Central memory CD8-positive, alpha-beta T cell (primary cell): ENCODE data around the gene LRRC31.

Experiments
- ATAC-seq: fragments of 150-1000 bp; cut with Tn5 transposase; replicated peaks from 2 replicates; pipeline ENCODE4 v1.10.0; 2022; ENCODE audit warnings: mild to moderate bottlenecking, moderate FRiP score, moderate number of reproducible peaks; ENCODE audit not compliant: poor library complexity, severe bottlenecking; ENCODE audit errors: extremely low read depth
- DNase-seq, 2 donors: peaks; one replicate each; pipeline ENCODE4 v3.0.0; 2021; ENCODE audit warnings: low spot score in 2 of 2
- H3K27ac Mint-ChIP-seq: one replicate; pipeline ENCODE4 v1.8.0; 2022; ENCODE audit warnings: low read depth, mild to moderate bottlenecking, moderate library complexity, mixed read lengths
- H3K27me3 Mint-ChIP-seq: one replicate; pipeline ENCODE4 v1.8.0; 2022; ENCODE audit warnings: mixed read lengths
- H3K36me3 Mint-ChIP-seq: one replicate; pipeline ENCODE4 v1.8.0; 2022; ENCODE audit warnings: mild to moderate bottlenecking, moderate library complexity, mixed read lengths; ENCODE audit not compliant: insufficient read depth
- H3K4me1 Mint-ChIP-seq: one replicate; pipeline ENCODE4 v1.8.0; 2022; ENCODE audit warnings: mixed read lengths
- H3K4me3 Mint-ChIP-seq: one replicate; pipeline ENCODE4 v1.8.0; 2022; ENCODE audit warnings: mild to moderate bottlenecking, moderate library complexity, mixed read lengths
- H3K9me3 Mint-ChIP-seq: one replicate; pipeline ENCODE4 v1.8.0; 2022; ENCODE audit warnings: mixed read lengths

Gene LRRC31

DNA sequence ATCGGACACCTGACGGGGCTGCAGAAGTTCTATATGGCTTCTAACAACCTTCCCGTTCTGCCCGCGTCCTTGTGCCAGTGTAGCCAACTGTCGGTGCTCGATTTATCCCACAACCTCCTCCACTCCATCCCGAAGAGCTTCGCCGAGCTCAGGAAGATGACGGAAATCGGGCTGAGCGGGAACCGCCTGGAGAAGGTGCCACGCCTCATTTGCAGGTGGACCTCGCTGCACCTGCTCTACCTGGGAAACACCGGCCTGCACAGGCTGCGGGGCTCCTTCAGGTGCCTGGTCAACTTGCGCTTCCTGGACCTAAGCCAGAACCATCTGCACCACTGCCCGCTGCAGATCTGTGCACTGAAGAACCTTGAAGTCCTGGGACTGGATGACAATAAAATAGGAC lies 47.2 kb downstream of the LRRC31 start:
- DNase-seq (no peak), ATAC-seq (no peak)
- H3K9me3 Mint-ChIP-seq, result no peaks in the 10 kb centered on the region
- no peaks in the 10 kb centered on the region for H3K4me1 Mint-ChIP-seq
- H3K4me3 Mint-ChIP-seq, result no peak overlapping the region
- no peak overlapping the region for H3K27ac Mint-ChIP-seq
- peaks cover 2% of the 10 kb centered on the region for H3K36me3 Mint-ChIP-seq
- peaks cover 66% of the 10 kb centered on the region for H3K27me3 Mint-ChIP-seq

DNA sequence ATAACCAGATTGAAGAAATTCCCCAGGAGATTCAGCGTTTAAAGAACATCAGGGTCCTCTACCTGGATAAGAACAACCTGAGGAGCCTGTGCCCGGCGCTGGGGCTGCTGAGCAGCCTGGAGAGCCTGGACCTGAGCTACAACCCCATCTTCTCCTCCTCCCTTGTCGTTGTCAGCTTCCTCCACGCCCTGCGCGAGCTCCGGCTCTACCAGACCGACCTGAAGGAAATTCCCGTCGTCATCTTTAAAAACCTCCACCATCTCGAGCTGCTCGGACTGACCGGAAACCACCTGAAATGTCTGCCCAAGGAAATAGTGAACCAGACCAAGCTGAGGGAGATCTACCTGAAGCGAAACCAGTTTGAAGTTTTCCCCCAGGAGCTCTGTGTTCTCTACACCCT lies 47.6 kb downstream of the LRRC31 start:
- Mint-ChIP-seq H3K27ac (no peak overlapping the region), H3K9me3 (no peaks in the 10 kb centered on the region), H3K36me3 (peaks cover 2% of the 10 kb centered on the region), H3K4me3 (no peak overlapping the region), H3K4me1 (no peaks in the 10 kb centered on the region), H3K27me3 (peaks cover 70% of the 10 kb centered on the region)
- DNase-seq, result no peak
- ATAC-seq, result no peak

DNA sequence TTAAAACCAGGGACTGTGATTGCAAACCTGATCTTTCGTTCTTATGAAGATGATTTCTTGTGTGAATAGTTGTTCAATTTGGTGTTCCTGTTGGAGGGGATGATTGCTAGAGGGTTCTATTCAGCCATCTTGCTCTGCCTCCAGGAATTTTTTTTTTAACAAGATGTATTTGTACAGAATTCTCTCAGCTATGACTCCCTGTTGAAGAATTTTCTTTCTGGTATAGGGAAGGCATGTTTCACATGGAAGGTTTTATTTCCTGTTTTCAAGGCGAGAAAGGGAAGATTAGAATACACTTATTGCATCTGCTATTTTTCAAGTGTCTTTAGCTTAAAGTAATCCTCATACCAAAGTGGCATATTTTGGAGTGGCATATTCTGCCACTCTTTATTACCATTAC lies 51.4 kb downstream of the LRRC31 start:
- H3K9me3 Mint-ChIP-seq, result peaks cover 5% of the 10 kb centered on the region
- DNase-seq, result no peak
- peaks cover 4% of the 10 kb centered on the region for H3K36me3 Mint-ChIP-seq
- no peak overlapping the region for H3K4me3 Mint-ChIP-seq
- ATAC-seq, result no peak
- H3K27ac Mint-ChIP-seq, result no peak overlapping the region
- peaks cover 12% of the 10 kb centered on the region for H3K4me1 Mint-ChIP-seq
- peaks cover 67% of the 10 kb centered on the region for H3K27me3 Mint-ChIP-seq

DNA sequence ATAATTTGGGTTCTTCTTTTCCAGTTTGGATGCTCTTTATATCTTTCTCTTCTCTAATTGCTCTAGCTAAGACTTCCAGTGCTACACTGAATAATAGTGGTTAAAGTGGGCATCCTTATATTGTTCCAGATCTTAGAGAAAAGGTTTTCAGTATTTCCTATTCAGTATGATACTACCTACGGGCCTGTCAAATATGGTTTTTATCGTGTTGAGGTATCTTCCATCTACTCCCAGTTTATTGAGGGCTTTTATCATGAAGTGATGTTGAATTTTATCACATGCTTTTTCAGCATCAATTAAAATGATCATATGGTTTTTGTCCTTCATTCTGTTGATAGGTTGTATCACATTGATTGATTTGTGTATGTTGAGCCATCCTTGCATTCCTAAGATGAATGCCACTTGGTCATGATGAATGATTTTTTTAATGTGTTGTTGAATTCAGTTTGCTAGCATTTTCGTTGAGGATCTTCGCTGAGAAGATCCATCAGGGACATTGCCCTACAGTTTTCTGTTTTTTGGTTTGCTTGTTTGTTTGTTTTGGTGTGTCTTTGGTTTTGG lies 54.1 kb downstream of the LRRC31 start:
- peaks cover 5% of the 10 kb centered on the region for H3K9me3 Mint-ChIP-seq
- H3K27ac Mint-ChIP-seq, result no peak overlapping the region
- H3K4me3 Mint-ChIP-seq, result no peak overlapping the region
- peaks cover 45% of the 10 kb centered on the region for H3K27me3 Mint-ChIP-seq
- ATAC-seq (no peak), DNase-seq (no peak)
- peaks cover 3% of the 10 kb centered on the region for H3K36me3 Mint-ChIP-seq
- H3K4me1 Mint-ChIP-seq, result peaks cover 22% of the 10 kb centered on the region

DNA sequence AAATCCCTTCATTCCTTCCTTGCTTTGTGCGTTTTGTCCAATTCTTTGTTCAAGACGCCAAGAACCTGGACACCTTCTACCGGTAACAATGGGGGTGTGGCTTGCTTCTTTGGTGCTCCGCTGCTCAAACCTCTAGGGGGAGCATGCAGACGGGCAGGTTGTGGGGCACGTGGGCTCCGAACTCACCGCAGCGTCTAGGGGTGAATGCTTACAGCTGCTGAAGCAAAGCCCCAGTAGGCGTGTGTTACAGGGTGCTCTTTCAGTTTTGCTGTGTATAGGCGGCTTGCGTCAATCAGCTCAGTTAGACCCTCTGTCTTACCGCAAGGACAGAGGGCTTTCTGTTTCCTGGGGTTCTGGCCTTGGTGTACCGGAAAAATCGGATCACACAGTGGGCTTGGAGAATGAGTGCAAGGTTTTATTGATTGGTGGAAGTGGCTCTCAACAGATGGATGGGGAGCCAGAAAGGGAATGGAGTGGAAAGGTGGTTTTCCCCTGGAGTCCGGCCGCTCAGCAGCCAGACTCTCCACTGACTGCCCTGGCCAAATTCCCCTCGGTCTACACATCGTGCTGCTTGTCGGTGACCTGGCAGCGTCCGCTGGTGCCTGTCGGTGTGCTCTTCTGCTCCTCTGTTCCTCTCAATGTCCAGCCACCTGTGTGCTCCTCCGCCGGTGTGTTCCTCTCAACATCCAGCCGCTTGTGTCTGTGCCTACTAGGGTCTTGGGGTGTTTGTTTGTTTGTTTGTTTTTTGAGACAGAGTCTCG lies 55.8 kb downstream of the LRRC31 start:
- H3K4me3 Mint-ChIP-seq, result peak overlapping the region; percentile 84
- DNase-seq, result peak; percentile 47 to 68
- H3K4me1 Mint-ChIP-seq, result peaks cover 22% of the 10 kb centered on the region
- ATAC-seq, result peak; percentile 89
- H3K36me3 Mint-ChIP-seq, result peaks cover 3% of the 10 kb centered on the region
- peak overlapping the region; percentile 83 for H3K27ac Mint-ChIP-seq
- H3K27me3 Mint-ChIP-seq, result peaks cover 27% of the 10 kb centered on the region
- H3K9me3 Mint-ChIP-seq, result peaks cover 5% of the 10 kb centered on the region

DNA sequence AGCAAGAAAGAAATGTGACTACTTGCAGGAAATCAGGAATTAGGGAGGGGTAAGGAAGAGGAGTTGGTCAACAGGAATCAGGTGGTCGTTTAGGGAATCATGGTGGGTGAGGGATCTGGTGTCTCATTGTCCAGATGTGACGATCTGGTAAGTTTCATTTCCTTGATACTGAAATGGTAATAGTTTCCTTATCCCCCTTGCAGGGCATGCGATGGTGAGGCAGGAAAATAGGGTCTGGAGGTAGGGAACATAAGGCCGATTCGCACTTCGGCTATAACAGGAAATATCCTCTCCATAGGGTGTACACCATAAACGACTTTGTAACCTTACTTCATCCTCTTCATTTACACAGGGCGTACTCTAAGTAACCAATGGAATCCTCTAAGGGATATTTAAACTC lies 56.5 kb downstream of the LRRC31 start:
- Mint-ChIP-seq H3K4me1 (peaks cover 22% of the 10 kb centered on the region), H3K27me3 (peaks cover 22% of the 10 kb centered on the region), H3K36me3 (peaks cover 3% of the 10 kb centered on the region), H3K9me3 (peaks cover 5% of the 10 kb centered on the region), H3K27ac (peak overlapping the region; percentile 83), H3K4me3 (peak overlapping the region; percentile 84)
- DNase-seq (no peak), ATAC-seq (no peak)

DNA sequence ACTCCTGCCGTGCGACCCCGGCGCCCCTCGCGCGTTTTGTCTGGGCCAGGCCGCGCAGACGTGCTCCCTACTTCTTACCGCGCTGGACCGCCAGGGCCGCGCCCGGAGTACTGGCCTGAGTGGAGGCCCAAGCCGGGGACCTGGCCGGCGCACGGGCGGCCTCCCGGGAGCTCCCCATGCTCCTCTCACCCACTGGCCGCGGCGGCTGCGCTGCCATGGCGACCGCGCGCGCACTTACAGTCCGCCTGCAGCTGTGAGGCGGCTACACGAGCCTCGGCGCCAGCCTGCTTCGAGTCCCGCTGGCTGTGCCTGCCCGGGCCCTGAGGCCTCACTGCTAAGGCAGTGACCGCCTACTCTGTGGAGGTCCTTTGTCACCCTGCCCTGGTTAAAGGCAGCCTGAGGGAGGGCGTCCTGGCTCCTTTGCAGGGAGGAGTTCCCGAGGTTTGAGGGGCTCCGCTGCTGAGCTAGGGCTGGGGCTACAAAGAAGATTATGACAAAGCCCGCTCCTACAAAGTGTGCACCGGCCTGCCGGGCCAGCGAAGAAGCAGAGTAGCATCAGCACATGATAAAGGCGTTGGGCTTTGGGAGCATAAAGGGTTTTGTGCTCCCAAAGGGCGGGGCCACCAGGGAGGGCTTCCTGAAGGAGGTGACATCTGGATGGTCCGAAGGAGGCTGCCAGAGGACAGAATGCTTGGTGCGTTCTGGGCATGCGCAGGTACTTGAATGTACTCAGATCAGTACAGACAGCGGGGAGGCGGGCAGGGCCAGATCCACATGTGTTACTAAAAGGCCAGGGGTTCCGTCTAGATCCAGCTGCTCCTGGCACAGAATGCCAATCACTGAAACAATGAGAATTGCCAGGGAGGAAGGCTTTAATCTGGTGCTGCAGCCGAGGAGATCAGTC lies 57.2 kb downstream of the LRRC31 start, which contains the start of the genes LRRC34 and LRRIQ4:
Gene LRRC34, minus strand, starts transcription at position 573 of the 904 bp plus-strand sequence. Its CDS starts 356 bp downstream, at position 217.
Gene LRRIQ4, plus strand, starts transcription at position 539 of the 904 bp plus-strand sequence. CDS start 9,052 bp downstream, outside the sequence.
- Mint-ChIP-seq H3K36me3 (peaks cover 3% of the 10 kb centered on the region), H3K27ac (peak within 1 kb of the TSS; percentile 83), H3K4me1 (peaks cover 22% of the 10 kb centered on the region), H3K9me3 (peaks cover 5% of the 10 kb centered on the region), H3K27me3 (peaks cover 15% of the 10 kb centered on the region), H3K4me3 (peak within 1 kb of the TSS; percentile 84)
- peak; percentile 54 for ATAC-seq
- peak; percentile 24 to 27 for DNase-seq

DNA sequence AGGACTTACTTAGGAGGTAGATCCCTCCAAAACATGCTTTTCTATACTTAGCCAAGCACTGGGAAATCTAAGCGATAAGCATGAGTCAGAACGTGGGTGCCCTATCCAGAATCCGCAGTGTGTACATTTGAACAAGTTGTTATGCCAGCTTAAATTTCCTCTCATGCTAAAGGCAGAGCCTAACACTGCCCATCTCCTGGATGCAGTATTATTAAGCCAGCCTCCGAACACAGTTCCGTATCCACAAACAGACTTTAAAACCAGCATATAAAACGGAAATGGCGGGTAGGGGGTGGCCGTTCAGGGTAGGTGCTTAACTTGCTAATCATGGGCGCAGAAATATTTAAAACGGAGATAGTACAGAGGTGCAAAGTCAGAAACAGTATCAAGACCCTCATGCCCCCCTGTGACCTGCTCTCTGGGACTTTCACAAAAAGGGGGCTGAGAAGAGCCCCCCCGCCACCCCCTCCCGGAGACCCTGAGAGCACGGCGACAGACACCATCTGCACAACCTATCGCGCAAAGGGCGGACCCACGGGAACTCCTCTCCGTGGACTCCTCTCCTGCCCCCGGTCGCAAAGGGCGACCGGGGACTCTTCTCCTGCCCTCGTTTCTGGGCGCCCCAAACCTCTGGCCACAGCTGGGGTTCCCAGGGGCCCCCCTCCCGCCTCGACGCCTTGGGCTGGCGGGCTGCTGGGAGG lies 58.0 kb downstream of the LRRC31 start:
- Mint-ChIP-seq H3K27me3 (peaks cover 10% of the 10 kb centered on the region), H3K4me1 (peaks cover 22% of the 10 kb centered on the region), H3K27ac (no peak overlapping the region), H3K36me3 (peaks cover 3% of the 10 kb centered on the region), H3K4me3 (peak overlapping the region; percentile 84), H3K9me3 (peaks cover 5% of the 10 kb centered on the region)
- ATAC-seq (no peak), DNase-seq (no peak)

DNA sequence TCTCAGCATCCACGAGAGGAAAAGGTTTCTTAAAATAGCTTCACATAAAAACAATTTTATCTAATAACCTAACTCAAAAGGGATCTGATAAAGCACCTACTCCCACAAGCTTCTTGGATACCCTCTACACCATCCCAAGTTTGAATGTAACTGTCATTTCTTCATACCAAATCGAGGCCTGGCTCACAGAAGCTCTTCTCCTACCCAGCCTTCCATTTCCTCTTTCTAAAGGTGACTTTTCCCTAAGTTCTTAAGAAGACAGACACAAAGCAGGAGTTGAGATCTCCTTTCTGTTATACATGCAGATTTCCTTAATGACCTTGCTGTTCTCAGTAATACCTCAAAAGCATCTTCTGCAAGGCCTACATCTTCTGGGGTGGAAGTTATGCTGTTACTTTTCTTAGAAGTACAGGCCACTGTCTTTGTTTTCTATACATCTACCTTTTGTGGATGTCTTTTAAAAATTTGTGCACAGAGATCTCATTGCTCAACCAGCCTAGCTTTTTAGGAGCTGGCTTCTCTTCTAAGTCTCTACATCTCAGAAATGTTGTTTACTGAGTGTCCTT lies 60.4 kb downstream of the LRRC31 start:
- Mint-ChIP-seq H3K27me3 (peaks cover 10% of the 10 kb centered on the region), H3K4me3 (no peak overlapping the region), H3K9me3 (no peaks in the 10 kb centered on the region), H3K36me3 (peaks cover 1% of the 10 kb centered on the region), H3K4me1 (peaks cover 20% of the 10 kb centered on the region), H3K27ac (no peak overlapping the region)
- DNase-seq (no peak), ATAC-seq (no peak)

DNA sequence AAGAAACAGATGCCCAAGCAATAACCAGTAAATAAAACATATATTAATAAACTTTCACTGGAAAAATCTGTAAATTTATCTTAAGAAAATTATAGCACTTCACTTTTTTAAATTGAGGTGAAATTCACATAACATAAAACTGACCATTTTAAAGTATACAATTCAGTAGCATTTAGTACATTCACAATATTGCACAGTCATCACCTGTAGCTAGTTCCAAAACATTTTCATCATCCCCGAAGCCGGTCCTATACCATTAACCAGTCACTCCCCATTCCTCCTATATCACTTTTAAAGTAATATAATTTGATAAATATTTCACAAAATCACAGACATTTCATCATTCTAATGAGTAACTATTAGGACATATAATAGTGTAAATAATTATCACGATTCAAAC lies 65.1 kb downstream of the LRRC31 start:
- no peaks in the 10 kb centered on the region for H3K9me3 Mint-ChIP-seq
- no peaks in the 10 kb centered on the region for H3K27me3 Mint-ChIP-seq
- no peaks in the 10 kb centered on the region for H3K4me1 Mint-ChIP-seq
- DNase-seq (no peak), ATAC-seq (no peak)
- H3K4me3 Mint-ChIP-seq, result no peak overlapping the region
- H3K27ac Mint-ChIP-seq, result no peak overlapping the region
- no peaks in the 10 kb centered on the region for H3K36me3 Mint-ChIP-seq

DNA sequence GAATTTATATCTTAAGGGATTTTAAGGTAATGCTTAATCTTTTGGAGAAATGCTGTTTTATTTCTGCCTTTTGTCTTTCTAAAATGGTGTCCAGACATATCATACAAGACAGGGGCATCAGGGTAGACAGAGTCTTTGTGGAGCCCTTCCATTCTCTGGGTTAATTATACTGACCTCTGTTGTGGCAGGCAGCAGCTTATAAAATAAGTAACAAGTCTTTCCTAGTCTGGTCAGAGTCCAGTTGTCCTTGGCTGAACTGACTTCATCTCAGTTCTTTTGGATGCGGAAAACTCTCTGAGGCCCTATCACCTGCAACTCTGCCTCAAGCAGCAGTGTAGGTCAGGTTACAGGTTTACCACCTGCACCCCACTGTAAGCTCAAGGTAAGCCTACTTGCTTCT lies 77.4 kb downstream of the LRRC31 start:
- ATAC-seq, result no peak
- H3K4me1 Mint-ChIP-seq, result no peaks in the 10 kb centered on the region
- H3K36me3 Mint-ChIP-seq, result peaks cover 7% of the 10 kb centered on the region
- H3K4me3 Mint-ChIP-seq, result no peak overlapping the region
- H3K27me3 Mint-ChIP-seq, result no peaks in the 10 kb centered on the region
- no peaks in the 10 kb centered on the region for H3K9me3 Mint-ChIP-seq
- DNase-seq, result no peak
- H3K27ac Mint-ChIP-seq, result no peak overlapping the region
